Hematopoietic multipotent progenitor cell treated with erythropoietin and hydrocortisone succinate and interleukin-3 and kit ligand, for 17 days (in vitro differentiated cells): ENCODE data around the gene TBCEL.

Experiments
- DNase-seq: peaks from one replicate; pipeline ENCODE4 v3.0.0-alpha.2; 2015; ENCODE audit warnings: low spot score

The TBCEL gene

GRCh38 chr11:121138259-121138658 is 114.4 kb downstream of the TBCEL start:
- DNase-seq, result no peak

GRCh38 chr11:121140369-121140768 is 116.5 kb downstream of the TBCEL start:
- DNase-seq, result no peak
